ENCODE data around the gene ABCB1.

DNA sequence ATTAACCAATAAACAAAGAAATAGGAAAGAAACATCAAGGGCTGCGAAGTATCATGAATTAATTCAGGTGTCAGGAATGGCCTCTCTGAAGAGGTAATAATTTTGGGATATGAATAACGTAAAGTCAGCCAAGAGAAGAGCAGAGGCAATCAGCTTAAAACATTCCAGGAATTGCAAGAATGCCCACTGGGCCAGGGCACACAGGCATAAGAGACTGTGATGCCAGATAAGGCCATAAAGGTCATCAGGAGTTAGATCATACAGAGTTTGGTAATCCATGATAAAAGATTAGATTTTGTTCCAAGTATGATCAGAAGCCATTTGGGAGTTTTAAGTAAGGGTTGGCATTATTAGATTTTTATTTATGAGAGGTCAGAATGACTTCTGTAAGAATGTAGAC lies 72.0 kb downstream of the ABCB1 start:
- no peak for TF ChIP-seq JUN (IDR thresholded peaks at IDR 0.05; ENCODE audit: borderline replicate concordance, insufficient read depth, insufficient read length, low read depth)
- TF ChIP-seq, protein P1, sequence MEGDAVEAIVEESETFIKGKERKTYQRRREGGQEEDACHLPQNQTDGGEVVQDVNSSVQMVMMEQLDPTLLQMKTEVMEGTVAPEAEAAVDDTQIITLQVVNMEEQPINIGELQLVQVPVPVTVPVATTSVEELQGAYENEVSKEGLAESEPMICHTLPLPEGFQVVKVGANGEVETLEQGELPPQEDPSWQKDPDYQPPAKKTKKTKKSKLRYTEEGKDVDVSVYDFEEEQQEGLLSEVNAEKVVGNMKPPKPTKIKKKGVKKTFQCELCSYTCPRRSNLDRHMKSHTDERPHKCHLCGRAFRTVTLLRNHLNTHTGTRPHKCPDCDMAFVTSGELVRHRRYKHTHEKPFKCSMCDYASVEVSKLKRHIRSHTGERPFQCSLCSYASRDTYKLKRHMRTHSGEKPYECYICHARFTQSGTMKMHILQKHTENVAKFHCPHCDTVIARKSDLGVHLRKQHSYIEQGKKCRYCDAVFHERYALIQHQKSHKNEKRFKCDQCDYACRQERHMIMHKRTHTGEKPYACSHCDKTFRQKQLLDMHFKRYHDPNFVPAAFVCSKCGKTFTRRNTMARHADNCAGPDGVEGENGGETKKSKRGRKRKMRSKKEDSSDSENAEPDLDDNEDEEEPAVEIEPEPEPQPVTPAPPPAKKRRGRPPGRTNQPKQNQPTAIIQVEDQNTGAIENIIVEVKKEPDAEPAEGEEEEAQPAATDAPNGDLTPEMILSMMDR (IDR thresholded peaks at IDR 0.05; ENCODE audit: extremely low read depth in 1 of 2, insufficient read depth in 1 of 2, low read depth in 1 of 2, low read length in 2 of 2): no peak
- no peak for TF ChIP-seq POLR2A (IDR thresholded peaks at IDR 0.05; ENCODE audit: low read depth, low read length)
- no peak for TF ChIP-seq MYC (IDR thresholded peaks at IDR 0.05; ENCODE audit: low read depth, low read length)
- TF ChIP-seq, protein P2, sequence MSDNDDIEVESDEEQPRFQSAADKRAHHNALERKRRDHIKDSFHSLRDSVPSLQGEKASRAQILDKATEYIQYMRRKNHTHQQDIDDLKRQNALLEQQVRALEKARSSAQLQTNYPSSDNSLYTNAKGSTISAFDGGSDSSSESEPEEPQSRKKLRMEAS (IDR thresholded peaks at IDR 0.05; ENCODE audit: insufficient read depth, insufficient read length): no peak
- TF ChIP-seq EZH2 (IDR thresholded peaks at IDR 0.05; ENCODE audit: borderline replicate concordance, low read depth, low read length, severe bottlenecking): no peak
- TF ChIP-seq POLR2AphosphoS5 (IDR thresholded peaks at IDR 0.05; ENCODE audit: insufficient read depth, low read depth, low read length): no peak
- TF ChIP-seq FOS (IDR thresholded peaks at IDR 0.05; ENCODE audit: borderline replicate concordance, insufficient read depth, low read length): no peak
